Right lobe of liver (tissue), 4 donors: ENCODE data around the gene SEMA7A.

Experiments
- POLR2A ChIP-seq: fragments of 450-650 bp; IDR thresholded peaks from one replicate; pipeline ENCODE4 v1.6.1; 2017; ENCODE audit warnings: antibody characterized with exemption, mild to moderate bottlenecking
- TF ChIP-seq, protein P1 (sequence below), 4 donors: fragments of 200-600 bp in 3 of 4; fragments of 450-650 bp in 1 of 4; IDR thresholded peaks; one replicate each; pipeline versions ENCODE4 v1.5.1 to v1.8.0; 2016 to 2022; ENCODE audit warnings: antibody characterized with exemption in 4 of 4, mild to moderate bottlenecking in 2 of 4
- donor health status: DM: no; HTN: no; CAD: no.
- donor health status: DM: no; HTN: no; CAD: no.
- donor health status: DM: no; HTN: yes; CAD: no.

DNA sequence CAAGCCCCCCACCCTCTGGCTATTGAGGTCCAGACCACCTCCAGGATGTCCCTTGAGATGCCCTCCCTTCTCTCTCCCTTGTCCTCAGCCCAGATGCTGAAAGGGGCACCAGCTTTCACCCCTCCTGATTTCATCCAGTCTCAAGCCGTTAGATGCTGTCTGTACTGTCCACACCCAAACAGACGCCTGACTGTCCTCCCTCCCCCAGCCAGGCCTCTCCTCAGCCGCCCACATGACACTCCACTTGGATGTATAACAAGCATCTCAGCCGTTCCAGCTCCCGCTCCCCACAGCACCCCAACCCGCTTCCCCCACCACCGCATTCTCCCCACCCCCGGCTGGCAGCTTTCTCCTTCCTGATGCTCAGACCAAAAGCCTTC, 41.3 kb downstream of the SEMA7A start:
- TF ChIP-seq, protein P1, sequence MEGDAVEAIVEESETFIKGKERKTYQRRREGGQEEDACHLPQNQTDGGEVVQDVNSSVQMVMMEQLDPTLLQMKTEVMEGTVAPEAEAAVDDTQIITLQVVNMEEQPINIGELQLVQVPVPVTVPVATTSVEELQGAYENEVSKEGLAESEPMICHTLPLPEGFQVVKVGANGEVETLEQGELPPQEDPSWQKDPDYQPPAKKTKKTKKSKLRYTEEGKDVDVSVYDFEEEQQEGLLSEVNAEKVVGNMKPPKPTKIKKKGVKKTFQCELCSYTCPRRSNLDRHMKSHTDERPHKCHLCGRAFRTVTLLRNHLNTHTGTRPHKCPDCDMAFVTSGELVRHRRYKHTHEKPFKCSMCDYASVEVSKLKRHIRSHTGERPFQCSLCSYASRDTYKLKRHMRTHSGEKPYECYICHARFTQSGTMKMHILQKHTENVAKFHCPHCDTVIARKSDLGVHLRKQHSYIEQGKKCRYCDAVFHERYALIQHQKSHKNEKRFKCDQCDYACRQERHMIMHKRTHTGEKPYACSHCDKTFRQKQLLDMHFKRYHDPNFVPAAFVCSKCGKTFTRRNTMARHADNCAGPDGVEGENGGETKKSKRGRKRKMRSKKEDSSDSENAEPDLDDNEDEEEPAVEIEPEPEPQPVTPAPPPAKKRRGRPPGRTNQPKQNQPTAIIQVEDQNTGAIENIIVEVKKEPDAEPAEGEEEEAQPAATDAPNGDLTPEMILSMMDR (IDR thresholded peaks at IDR 0.05): no peak
- no peak for TF ChIP-seq POLR2A
